HG03342 (cell line): ENCODE results near the gene LPP.

ENCODE experiments used
- ATAC-seq: cut with Tn5 transposase; IDR thresholded peaks from one replicate; pipeline ENCODE4 v1.9.1; 2021; ENCODE audit warnings: mild to moderate bottlenecking, moderate library complexity; ENCODE audit not compliant: unreplicated experiment

Gene LPP

GRCh38 chr3:188294823-188295487, 141.0 kb downstream of the LPP start:
- no peak for ATAC-seq

GRCh38 chr3:188295876-188296275, 141.9 kb downstream of the LPP start:
- ATAC-seq = no peak

GRCh38 chr3:188296761-188297612, 143.0 kb downstream of the LPP start:
- no peak for ATAC-seq

GRCh38 chr3:188298585-188298984, 144.6 kb downstream of the LPP start:
- no peak for ATAC-seq

GRCh38 chr3:188299068-188299467, 145.1 kb downstream of the LPP start:
- ATAC-seq = no peak

- no peak for ATAC-seq
Observed at GRCh38 chr3:188299708-188300107, 145.8 kb downstream of the LPP start.

- no peak for ATAC-seq
Observed at GRCh38 chr3:188301147-188301546, 147.2 kb downstream of the LPP start.

GRCh38 chr3:188303286-188303799, 149.4 kb downstream of the LPP start:
- no peak for ATAC-seq

- no peak for ATAC-seq
Observed at GRCh38 chr3:188303823-188304222, 149.9 kb downstream of the LPP start.

DNA sequence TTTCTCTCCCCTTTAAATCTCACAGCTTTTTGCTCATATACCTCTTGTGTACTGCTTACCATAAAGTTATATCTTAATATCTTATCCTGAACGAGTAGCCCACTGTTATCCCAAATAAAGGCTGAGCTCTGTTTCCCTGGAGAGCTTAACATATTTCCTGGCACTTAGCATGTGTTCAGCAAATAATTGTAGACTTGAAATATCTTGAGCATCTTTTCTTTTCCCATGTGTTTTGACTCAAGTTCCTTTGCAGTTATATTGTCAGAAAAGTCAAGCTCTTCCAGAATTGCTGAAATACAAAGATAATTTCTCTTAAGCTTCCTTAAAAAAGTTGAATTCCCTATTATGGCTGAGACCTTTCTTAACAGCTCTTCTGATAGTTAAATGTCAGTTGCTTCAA, 150.5 kb downstream of the LPP start:
- ATAC-seq = no peak

DNA sequence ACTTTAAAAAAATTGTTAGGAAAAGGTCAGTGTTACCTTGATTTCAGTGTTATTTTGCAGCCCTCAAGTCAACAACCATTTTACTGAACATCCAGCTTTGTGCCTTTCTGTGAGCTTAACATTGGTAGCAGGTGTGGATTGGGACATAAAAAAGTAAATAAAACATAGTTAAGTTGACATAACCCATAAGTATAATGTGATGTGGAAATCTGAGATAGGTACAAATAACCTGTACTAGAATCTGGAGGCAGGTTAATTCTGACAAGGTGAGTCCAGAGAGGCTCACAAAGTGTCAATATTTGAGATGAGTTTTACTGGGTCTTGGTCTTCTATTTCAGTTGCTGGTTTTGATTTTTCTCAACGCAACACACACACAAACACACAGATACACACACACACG, 151.3 kb downstream of the LPP start:
- ATAC-seq = no peak

GRCh38 chr3:188306435-188307005, 152.6 kb downstream of the LPP start:
- ATAC-seq = no peak

DNA sequence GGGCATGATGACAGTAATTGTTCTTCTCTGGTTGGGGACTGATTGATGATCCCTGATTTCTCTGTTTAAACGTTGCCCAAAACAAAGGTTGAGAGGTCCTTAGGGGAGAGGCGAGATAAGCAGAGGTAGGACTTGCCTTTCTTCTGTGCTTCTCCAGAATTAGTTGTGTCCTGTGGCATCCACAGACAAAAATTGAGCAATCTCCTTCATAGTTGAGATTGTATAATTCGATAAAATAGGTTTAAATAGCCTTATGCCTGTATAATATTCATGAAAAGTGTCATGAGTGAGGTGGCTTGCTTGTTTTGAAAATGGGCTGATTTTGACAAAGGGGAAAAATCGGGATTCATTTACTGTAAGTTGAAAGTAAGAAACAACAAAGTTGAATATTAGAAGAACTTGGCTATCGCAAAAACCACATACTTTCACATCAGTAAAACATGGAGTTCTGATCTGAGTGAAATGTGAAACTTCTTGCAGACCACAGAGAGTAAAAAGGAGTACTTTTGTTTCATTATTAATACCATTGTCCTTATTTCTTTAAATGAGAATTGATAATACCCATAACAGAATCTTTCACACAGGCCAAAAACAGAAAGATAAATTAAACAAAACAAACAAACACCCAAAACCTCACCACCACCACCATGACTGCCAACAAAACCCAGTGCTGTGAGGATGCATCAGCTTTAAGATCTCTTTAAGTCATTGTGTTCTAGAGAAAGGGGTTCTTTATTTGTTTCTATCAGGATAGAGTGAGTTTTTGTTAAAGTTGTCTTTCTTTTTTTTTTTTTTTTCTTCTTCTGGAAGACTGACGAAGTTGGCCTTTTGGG, 155.7 kb downstream of the LPP start:
- ATAC-seq = peak; percentile 98

DNA sequence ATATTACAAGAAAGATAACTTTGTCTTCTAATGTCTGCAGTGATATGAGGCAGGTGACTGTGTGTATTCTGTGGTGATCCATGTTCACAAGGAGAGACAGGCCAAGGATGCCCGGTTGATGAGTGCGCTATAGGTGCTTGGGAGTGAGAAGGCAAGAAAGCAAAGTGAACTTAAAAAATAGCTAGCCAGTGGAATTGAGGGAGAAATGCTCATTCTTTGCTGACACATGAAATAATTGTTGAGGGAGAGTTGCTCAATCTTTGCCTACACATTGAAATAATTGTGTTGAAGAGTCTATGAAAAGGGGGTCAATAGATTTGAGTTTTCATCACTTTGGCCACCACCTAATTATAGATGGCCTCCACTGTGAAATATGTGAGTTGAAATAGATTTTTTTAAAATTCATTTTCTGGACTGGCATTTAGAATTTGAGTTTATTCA, 156.3 kb downstream of the LPP start:
- ATAC-seq = no peak

DNA sequence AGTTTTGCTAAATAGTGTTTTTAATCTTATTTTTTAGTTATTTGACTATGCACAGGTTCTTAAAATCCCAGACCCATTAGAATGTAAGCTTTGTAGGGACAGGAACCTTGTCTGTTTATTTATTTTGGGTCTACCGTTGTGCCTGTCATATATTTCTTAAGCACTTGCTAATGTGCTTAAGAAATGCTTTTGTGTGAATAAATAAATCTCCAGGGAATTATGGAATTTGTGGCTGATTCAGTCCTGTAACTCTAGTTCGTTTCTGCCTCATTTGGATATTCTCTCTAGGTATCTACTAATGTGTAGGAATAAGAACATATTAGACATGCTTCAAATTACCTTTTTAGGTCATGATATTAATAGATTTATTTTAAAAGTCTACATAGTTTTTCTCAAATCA, 161.6 kb downstream of the LPP start:
- no peak for ATAC-seq

DNA sequence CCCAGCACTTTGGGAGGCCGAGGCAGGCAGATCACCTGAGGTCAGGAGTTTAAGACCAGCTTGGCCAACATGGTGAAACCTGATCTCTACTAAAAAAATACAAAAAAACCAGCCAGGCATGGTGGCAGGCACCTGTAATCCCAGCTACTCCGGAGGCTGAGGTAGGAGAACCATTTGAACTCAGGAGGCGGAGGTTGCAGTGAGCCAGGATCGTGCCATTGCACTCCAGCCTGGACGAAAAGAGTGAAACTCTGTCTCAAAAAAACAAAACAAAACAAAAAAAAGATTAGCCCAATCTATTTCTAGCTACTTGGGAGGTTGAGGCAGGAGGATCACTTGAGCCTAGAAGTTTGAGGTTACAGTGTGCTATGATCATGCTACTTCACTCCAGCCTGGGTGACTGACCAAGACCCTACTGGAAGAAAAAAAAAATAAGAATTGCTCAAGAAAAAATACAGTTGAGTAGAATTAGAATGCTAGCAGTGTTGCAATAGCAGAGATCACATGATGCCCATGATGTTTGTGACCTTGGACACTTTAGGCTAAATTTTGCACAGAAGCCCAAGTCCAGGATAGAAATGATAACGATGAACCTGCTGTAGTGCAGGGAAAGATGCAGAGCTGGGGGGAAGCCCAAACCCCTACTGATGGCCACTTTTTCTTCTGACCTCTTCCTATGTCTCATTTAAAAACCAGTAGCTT, 162.2 kb downstream of the LPP start:
- no peak for ATAC-seq

DNA sequence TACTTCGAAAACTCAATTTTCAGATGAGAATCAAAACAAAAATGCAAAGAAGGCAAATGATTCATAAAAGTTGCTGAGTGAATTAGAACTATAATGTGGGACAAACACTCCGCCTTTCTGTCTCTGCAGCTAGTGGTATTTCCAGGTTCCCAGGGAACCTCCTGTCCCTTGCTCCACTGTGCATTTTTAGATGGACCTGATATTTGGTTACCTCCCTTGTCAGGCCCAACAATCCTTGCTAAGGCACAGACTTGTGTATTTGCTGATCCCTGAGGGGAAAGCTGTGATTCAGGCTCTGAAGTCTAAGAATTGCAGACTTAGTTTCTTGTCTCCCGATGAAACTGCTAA, 162.7 kb downstream of the LPP start:
- no peak for ATAC-seq

- ATAC-seq = no peak
Observed at GRCh38 chr3:188319569-188319968, 165.6 kb downstream of the LPP start.

DNA sequence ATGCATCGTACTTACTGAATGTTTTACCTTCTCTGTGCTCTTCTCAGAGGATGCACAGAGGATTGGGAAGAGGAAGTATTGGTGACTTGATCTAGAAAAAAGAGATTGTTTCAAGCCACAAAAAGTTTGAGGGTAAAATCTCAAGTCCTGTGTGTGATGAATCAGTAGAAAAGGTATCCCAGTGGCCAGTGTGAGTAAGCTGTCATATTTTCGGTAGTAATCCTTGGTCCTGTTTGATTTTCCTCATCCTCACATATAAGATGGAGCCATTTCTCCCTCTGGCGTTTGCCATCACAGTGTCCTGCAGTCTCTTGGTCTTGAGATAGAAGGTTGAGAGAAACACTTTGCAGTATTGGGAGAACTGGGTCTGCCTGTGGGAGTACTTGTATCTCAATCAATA, 166.8 kb downstream of the LPP start:
- no peak for ATAC-seq

DNA sequence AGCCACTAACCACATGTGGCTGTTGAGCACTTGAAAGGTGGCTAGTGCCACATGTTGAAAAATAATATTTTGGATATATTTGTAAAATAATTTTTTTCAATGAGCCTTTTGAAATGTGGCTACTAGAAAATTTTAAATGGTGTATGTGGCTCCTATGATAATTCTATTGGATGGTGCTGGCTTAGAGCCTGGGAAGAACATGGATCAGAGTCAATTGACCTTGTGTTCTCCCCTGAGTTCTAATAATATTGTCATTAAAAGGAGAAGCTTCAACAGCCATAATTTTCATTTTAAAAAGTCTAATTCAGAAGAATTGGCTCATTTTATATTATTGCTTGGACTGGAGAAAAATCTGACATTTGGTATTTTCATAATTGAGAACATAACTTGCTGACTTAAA, 167.3 kb downstream of the LPP start:
- no peak for ATAC-seq
